H1 (cell line): Measurements from ENCODE around the gene ZNF620. TPM values are rescaled to one million over a fixed set of nuclear protein-coding genes. Genes with fewer than 3 reads are reported as not detected.

Source experiments
- BACH1 ChIP-seq: IDR thresholded peaks from 2 replicates; pipeline ENCODE4 v1.6.1; 2012; ENCODE audit warnings: low read length, improper control_type of control experiment
- RXRA ChIP-seq: IDR thresholded peaks from 2 replicates; pipeline ENCODE4 v1.6.1; 2011; ENCODE audit warnings: low read depth, mild to moderate bottlenecking, low read length, moderate library complexity; ENCODE audit not compliant: insufficient read depth
- polyA plus RNA-seq, 7 experiments: library from polyadenylated mRNA; depleted of rRNA in 3 of 7; stranded (reverse) in 5 of 7; unstranded in 2 of 7; fragments of >200 nt in 5 of 7; fragments of 200-250 nt in 2 of 7; gene quantifications; 1 replicate in 5 of 7; 2 replicates in 1 of 7; 4 replicates in 1 of 7; pipeline versions ENCODE4 v1.2.1 to v1.2.3, GENCODE V29; 2011 to 2013; ENCODE audit warnings: missing spikeins in 2 of 7, mixed read lengths in 2 of 7
- total RNA-seq: library from RNA; stranded (reverse); fragmentation: NEBNext Ultra II Directional; extraction: Animal tissue kit (Norgen Biotek cat#: 25700); gene quantifications from 2 replicates; pipeline ENCODE4 v1.2.1, GENCODE V29; 2021

Gene ZNF620
- total and polyA plus RNA-seq, 2 of the 8 experiments (the other 6 are each of a cell fraction or from before 2014, with no cell fraction given), result 5.1 to 20.2 TPM

GRCh38 chr3:40521254-40521653 lies 15.4 kb downstream of the ZNF620 start (continued):
- TF ChIP-seq RXRA (no peak), BACH1 (no peak)
